Progenitor cell of endocrine pancreas (in vitro differentiated cells): Measurements from ENCODE around the gene MEIS1. TPM values are rescaled to one million over a fixed set of nuclear protein-coding genes. Genes with fewer than 3 reads are reported as not detected.
A peak's percentile ranks its signal among the peaks of the same experiment; 100 is the strongest.

Experiments
- DNase-seq: peaks from one replicate; pipeline ENCODE4 v3.0.0; 2021; ENCODE audit warnings: low spot score; ENCODE audit not compliant: unreplicated experiment
- H3K27ac Mint-ChIP-seq: 2 replicates; pipeline ENCODE4 v1.8.0; 2021; ENCODE audit warnings: mild to moderate bottlenecking, moderate library complexity, mixed read lengths
- H3K27me3 Mint-ChIP-seq: 2 replicates; pipeline ENCODE4 v1.8.0; 2021; ENCODE audit warnings: mixed read lengths
- H3K36me3 Mint-ChIP-seq: 2 replicates; pipeline ENCODE4 v1.8.0; 2022; ENCODE audit warnings: mixed read lengths; ENCODE audit not compliant: insufficient read depth
- H3K4me1 Mint-ChIP-seq: 2 replicates; pipeline ENCODE4 v1.8.0; 2021; ENCODE audit warnings: low read depth, mixed read lengths
- H3K4me3 Mint-ChIP-seq: 2 replicates; pipeline ENCODE4 v1.8.0; 2021; ENCODE audit warnings: low read depth, mild to moderate bottlenecking, moderate library complexity, mixed read lengths
- H3K9me3 Mint-ChIP-seq: 2 replicates; pipeline ENCODE4 v1.8.0; 2021; ENCODE audit warnings: low read depth, mixed read lengths
- CTCF ChIP-seq: fragments of 200-600 bp; sonication (generic); IDR thresholded peaks from one replicate; pipeline ENCODE4 v1.5.0; 2021; ENCODE audit warnings: antibody characterized with exemption, mild to moderate bottlenecking; ENCODE audit not compliant: unreplicated experiment
- total RNA-seq: library from RNA; stranded (reverse); gene quantifications from 2 replicates; pipeline ENCODE4 v1.2.1, GENCODE V29; 2021

The MEIS1 gene
- total RNA-seq, 1 donor from 2014 or later, result 296 TPM

- Mint-ChIP-seq H3K9me3 (no peaks in the 10 kb centered on the region), H3K27ac (peak overlapping the region; percentile 100), H3K4me1 (peaks cover 27% of the 10 kb centered on the region), H3K36me3 (peaks cover 13% of the 10 kb centered on the region), H3K4me3 (peak overlapping the region; percentile 95), H3K27me3 (no peaks in the 10 kb centered on the region)
- no peak for TF ChIP-seq CTCF
- DNase-seq, result peak; percentile 88
Observed at GRCh38 chr2:66432801-66433694, 1.9 kb upstream of the MEIS1 start.

- DNase-seq, result no peak
- Mint-ChIP-seq H3K27ac (peak overlapping the region; percentile 100), H3K27me3 (no peaks in the 10 kb centered on the region), H3K4me3 (peak overlapping the region; percentile 95), H3K4me1 (peaks cover 22% of the 10 kb centered on the region), H3K9me3 (no peaks in the 10 kb centered on the region), H3K36me3 (peaks cover 18% of the 10 kb centered on the region)
- TF ChIP-seq CTCF, result no peak
Observed at GRCh38 chr2:66433695-66433944, 1.3 kb upstream of the MEIS1 start.

GRCh38 chr2:66433945-66434678, 813 bp upstream of the MEIS1 start:
- Mint-ChIP-seq H3K4me1 (peaks cover 17% of the 10 kb centered on the region), H3K27me3 (no peaks in the 10 kb centered on the region), H3K9me3 (no peaks in the 10 kb centered on the region), H3K36me3 (peaks cover 18% of the 10 kb centered on the region), H3K4me3 (peak overlapping the region; percentile 95), H3K27ac (peak overlapping the region; percentile 100)
- no peak for TF ChIP-seq CTCF
- DNase-seq, result peak; percentile 55

- peak overlapping the region; percentile 96 for H3K27ac Mint-ChIP-seq
- peak overlapping the region; percentile 95 for H3K4me3 Mint-ChIP-seq
- no peak for DNase-seq
- peaks cover 30% of the 10 kb centered on the region for H3K36me3 Mint-ChIP-seq
- no peaks in the 10 kb centered on the region for H3K27me3 Mint-ChIP-seq
- TF ChIP-seq CTCF, result no peak
- no peaks in the 10 kb centered on the region for H3K9me3 Mint-ChIP-seq
- H3K4me1 Mint-ChIP-seq, result peaks cover 13% of the 10 kb centered on the region
Observed at GRCh38 chr2:66435549-66435875, 587 bp downstream of the MEIS1 start.

- Mint-ChIP-seq H3K4me3 (peak overlapping the region; percentile 95), H3K27ac (peak overlapping the region; percentile 96), H3K4me1 (peaks cover 15% of the 10 kb centered on the region), H3K27me3 (no peaks in the 10 kb centered on the region), H3K36me3 (peaks cover 34% of the 10 kb centered on the region), H3K9me3 (no peaks in the 10 kb centered on the region)
- DNase-seq, result no peak
- TF ChIP-seq CTCF, result no peak
Observed at GRCh38 chr2:66435963-66436362, 1.0 kb downstream of the MEIS1 start.
